Glomerular visceral epithelial cell (primary cell): Measurements from ENCODE around the gene MRPL54.
"Not testable (repeated sequence)": the region's sequence is repeated elsewhere in the genome, so short reads cannot be mapped to it uniquely, and the experiment has no call there.

Source experiments
- DNase-seq: peaks from one replicate; pipeline ENCODE4 v3.0.0-alpha.2; 2016; ENCODE audit errors: extremely low spot score

The MRPL54 gene

GRCh38 chr19:3740431-3740830, 22.1 kb upstream of the MRPL54 start:
- no peak for DNase-seq

GRCh38 chr19:3743486-3743885, 19.0 kb upstream of the MRPL54 start:
- no peak for DNase-seq

GRCh38 chr19:3745363-3746045, 17.0 kb upstream of the MRPL54 start:
- DNase-seq: no peak

- no peak for DNase-seq
Observed at GRCh38 chr19:3746371-3747056, 16.0 kb upstream of the MRPL54 start.

GRCh38 chr19:3748965-3749364, 13.5 kb upstream of the MRPL54 start:
- no peak for DNase-seq

GRCh38 chr19:3750211-3750610, 12.3 kb upstream of the MRPL54 start:
- no peak for DNase-seq

GRCh38 chr19:3751236-3751635, 11.2 kb upstream of the MRPL54 start:
- DNase-seq: no peak

- DNase-seq: no peak
Observed at GRCh38 chr19:3752492-3752891, 10.0 kb upstream of the MRPL54 start.

- no peak for DNase-seq
Observed at GRCh38 chr19:3753631-3754410, 8.7 kb upstream of the MRPL54 start.

- DNase-seq: not testable (repeated sequence)
Observed at GRCh38 chr19:3757705-3758104, 4.8 kb upstream of the MRPL54 start.

GRCh38 chr19:3758297-3758696, 4.2 kb upstream of the MRPL54 start:
- DNase-seq: not testable (repeated sequence)

- no peak for DNase-seq
Observed at GRCh38 chr19:3759482-3760254, 2.8 kb upstream of the MRPL54 start.

- no peak for DNase-seq
Observed at GRCh38 chr19:3760871-3761361, 1.6 kb upstream of the MRPL54 start.

- DNase-seq: peak; percentile 90
Observed at GRCh38 chr19:3761382-3762129, 926 bp upstream of the MRPL54 start, which contains the start of gene APBA3. APBA3 (minus strand) TSS chr19:3761692; CDS start chr19:3760264, 1,428 bp downstream.

GRCh38 chr19:3762130-3762473, 380 bp upstream of the MRPL54 start:
- DNase-seq: no peak

- no peak for DNase-seq
Observed at GRCh38 chr19:3765121-3765520, 2.6 kb downstream of the MRPL54 start.

GRCh38 chr19:3765757-3766156, 3.3 kb downstream of the MRPL54 start:
- not testable (repeated sequence) for DNase-seq

GRCh38 chr19:3766520-3766919, 4.0 kb downstream of the MRPL54 start:
- DNase-seq: no peak

- no peak for DNase-seq
Observed at GRCh38 chr19:3767050-3767449, 4.6 kb downstream of the MRPL54 start.

- DNase-seq: no peak
Observed at GRCh38 chr19:3768015-3768747, 5.7 kb downstream of the MRPL54 start.
